GM06990 (cell line): Measurements from ENCODE around the gene ASCC2.

Source experiments
- DNase-seq: peaks from one replicate; pipeline ENCODE4 v3.0.0-alpha.2; 2011; ENCODE audit not compliant: insufficient read length; ENCODE audit errors: extremely low read depth
- H3K27me3 ChIP-seq: replicated peaks from 2 replicates; pipeline ENCODE4 v1.6.0; 2011; ENCODE audit warnings: low read length; ENCODE audit not compliant: control insufficient read depth, insufficient read depth
- H3K36me3 ChIP-seq: 2 replicates; pipeline ENCODE4 v1.5.1; 2011; ENCODE audit warnings: low read length; ENCODE audit not compliant: control insufficient read depth, insufficient read depth
- H3K4me3 ChIP-seq: replicated peaks from 2 replicates; pipeline ENCODE4 v1.5.1; 2011; ENCODE audit warnings: low read depth, mild to moderate bottlenecking, control low read depth, low read length
- TF ChIP-seq, protein P1 (sequence below): IDR thresholded peaks from 2 replicates; pipeline ENCODE4 v1.5.1; 2011; ENCODE audit warnings: low read length, control low read depth, mild to moderate bottlenecking, inconsistent platforms; ENCODE audit not compliant: insufficient read depth, poor library complexity, severe bottlenecking

The ASCC2 gene

DNA sequence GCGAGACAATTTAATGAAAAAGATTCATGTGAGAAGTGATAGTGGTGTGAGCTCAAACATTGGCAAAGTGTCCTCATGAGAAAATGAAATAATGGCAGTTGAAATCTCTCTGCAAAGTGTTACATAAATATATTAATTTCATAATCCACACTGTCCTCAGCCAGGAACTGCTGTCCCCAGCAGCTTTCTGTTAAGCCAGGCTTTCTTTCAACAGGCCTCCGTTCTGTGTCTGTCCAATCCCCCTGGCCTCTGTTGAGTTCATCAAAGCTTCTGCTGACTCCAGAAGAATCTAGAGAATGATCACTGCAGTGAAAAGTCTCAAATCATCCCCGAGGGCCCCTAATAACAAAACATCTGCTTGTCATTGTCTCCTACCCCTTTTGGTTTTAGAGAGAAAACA is 10.0 kb upstream of the ASCC2 start:
- TF ChIP-seq, protein P1, sequence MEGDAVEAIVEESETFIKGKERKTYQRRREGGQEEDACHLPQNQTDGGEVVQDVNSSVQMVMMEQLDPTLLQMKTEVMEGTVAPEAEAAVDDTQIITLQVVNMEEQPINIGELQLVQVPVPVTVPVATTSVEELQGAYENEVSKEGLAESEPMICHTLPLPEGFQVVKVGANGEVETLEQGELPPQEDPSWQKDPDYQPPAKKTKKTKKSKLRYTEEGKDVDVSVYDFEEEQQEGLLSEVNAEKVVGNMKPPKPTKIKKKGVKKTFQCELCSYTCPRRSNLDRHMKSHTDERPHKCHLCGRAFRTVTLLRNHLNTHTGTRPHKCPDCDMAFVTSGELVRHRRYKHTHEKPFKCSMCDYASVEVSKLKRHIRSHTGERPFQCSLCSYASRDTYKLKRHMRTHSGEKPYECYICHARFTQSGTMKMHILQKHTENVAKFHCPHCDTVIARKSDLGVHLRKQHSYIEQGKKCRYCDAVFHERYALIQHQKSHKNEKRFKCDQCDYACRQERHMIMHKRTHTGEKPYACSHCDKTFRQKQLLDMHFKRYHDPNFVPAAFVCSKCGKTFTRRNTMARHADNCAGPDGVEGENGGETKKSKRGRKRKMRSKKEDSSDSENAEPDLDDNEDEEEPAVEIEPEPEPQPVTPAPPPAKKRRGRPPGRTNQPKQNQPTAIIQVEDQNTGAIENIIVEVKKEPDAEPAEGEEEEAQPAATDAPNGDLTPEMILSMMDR: no peak
- DNase-seq: no peak
- H3K36me3 ChIP-seq: no peaks in the 10 kb centered on the region
- H3K27me3 ChIP-seq: no peaks in the 10 kb centered on the region
- no peak overlapping the region for H3K4me3 ChIP-seq

DNA sequence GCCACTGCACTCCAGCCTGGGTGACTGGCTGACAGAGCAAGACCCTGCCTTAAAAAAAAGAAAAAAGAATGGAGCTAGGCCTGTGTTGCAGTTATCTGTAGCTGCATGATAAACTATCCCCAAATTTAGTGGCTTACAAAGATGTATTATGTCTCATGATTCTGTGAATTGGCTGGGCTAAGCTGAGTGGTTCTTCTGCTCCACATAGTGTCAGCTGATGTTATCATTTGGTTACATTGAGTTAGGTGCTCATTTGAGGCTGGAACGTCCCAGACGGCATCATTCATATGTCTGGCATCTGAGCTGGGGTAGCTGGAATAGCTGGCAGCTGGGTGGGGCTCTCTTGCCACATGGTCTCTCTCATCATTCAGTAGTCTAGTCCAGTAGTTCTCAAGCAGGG is 8.2 kb upstream of the ASCC2 start:
- TF ChIP-seq, protein P1: no peak
- Histone ChIP-seq H3K36me3 (no peaks in the 10 kb centered on the region), H3K4me3 (no peak overlapping the region), H3K27me3 (no peaks in the 10 kb centered on the region)
- DNase-seq: no peak

DNA sequence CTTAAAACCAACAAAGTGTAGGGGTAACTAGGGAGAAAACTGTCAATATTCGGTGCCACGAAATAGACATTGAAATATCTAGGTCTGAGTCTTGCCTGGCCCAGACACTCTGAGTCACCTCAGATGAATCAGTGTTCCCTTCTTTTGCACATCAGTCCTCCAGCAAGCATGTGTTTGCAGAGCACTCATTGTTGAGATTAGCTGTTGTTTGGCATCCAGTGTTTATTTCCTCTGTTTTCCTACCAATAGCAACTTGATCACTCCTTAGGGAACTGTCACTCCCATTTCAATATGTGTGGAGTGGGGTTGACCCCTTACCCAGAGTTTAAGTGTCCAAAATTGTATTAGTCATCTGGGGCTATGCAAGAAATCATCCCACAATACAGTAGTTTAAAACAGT is 4.7 kb upstream of the ASCC2 start:
- H3K4me3 ChIP-seq: no peak overlapping the region
- TF ChIP-seq, protein P1: no peak
- H3K27me3 ChIP-seq: no peaks in the 10 kb centered on the region
- DNase-seq: no peak
- no peaks in the 10 kb centered on the region for H3K36me3 ChIP-seq

DNA sequence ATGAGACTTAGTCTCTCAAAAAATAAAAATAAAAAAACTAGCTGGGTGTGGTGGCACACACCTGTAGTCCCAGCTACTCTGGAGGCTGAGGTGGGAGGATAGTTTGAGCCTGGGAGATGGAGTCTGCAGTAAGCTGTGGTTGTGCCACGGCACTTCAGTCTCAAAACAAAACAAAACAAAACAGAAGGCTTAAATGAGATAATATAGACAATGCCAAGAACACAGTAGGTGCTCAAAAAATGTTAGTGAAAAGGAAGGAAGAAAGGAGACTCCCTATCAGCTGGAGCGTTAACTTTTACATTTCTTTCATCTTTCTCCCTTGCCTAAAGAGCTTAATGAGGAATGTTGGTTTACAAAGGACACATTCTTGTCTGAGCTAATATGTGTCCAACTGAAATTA is 4.1 kb upstream of the ASCC2 start:
- TF ChIP-seq, protein P1: no peak
- Histone ChIP-seq H3K4me3 (no peak overlapping the region), H3K27me3 (no peaks in the 10 kb centered on the region), H3K36me3 (no peaks in the 10 kb centered on the region)
- no peak for DNase-seq

DNA sequence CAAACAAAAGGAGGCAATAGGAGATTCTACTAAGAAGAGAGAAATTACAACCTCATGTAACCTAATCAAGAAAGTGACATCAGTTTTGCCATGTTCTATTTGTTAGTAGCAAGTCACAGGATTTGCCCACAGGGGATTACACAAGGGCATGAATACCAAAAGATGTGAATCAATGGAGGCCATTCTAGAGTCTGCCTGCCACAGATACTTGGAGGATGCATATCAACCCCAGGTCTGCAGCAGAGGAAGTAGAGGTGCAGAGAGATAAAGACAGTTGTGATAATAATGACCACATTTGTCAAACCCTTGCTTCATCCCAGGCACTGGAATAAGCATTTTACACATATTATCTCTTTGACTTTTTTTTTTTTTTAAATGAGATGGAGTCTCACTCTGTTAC is 2.4 kb upstream of the ASCC2 start:
- DNase-seq: no peak
- TF ChIP-seq, protein P1: no peak
- no peaks in the 10 kb centered on the region for H3K27me3 ChIP-seq
- H3K36me3 ChIP-seq: no peaks in the 10 kb centered on the region
- H3K4me3 ChIP-seq: no peak overlapping the region

DNA sequence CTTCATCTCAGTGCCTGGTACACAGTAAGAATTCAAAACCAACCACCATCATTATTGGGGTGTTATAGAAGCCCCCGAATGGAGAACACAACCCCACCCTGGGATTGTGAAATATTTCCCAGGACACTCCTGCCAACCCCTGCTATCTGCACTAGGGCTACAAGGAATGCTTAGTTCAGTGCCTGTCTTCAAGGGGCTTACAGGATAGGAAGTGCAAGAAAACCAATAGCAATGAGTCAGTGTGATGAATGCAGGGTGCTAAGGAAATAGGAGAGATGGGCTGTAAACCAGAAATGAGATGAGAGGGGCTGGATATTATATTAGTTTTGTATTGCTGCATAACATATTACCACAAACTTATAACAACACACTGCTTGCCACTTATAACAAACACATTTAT is 965 bp upstream of the ASCC2 start:
- TF ChIP-seq, protein P1: no peak
- Histone ChIP-seq H3K4me3 (no peak overlapping the region), H3K27me3 (no peaks in the 10 kb centered on the region), H3K36me3 (peaks cover 3% of the 10 kb centered on the region)
- no peak for DNase-seq
